Natural killer cell treated with Interleukin-12 subunit alpha and Interleukin-12 subunit beta and Interleukin-15 and Interleukin-18, amount 100 ng/mL, for 72 hours (primary cell): ENCODE measurements around the gene MVK. TPM values are rescaled to one million over a fixed set of nuclear protein-coding genes. Genes with fewer than 3 reads are reported as not detected.

Source experiments
- ATAC-seq, 2 donors: fragments of 150-1000 bp; cut with Tn5 transposase in 1 of 2; sonication (Bioruptor Pico), chemical (Tn5 transposase) in 1 of 2; 2 replicates each; pipeline ENCODE4 v1.10.0; 2021
- DNase-seq: peaks from one replicate; pipeline ENCODE4 v3.0.0; 2022; ENCODE audit warnings: low spot score
- H3K27ac Mint-ChIP-seq, 2 donors: 1 replicate in 1 of 2; 2 replicates in 1 of 2; pipeline ENCODE4 v1.8.0; 2022; ENCODE audit warnings: mixed read lengths in 2 of 2, mild to moderate bottlenecking in 1 of 2, moderate library complexity in 1 of 2
- H3K27me3 Mint-ChIP-seq, 2 donors: 1 replicate in 1 of 2; 2 replicates in 1 of 2; pipeline ENCODE4 v1.8.0; 2022; ENCODE audit warnings: mixed read lengths in 2 of 2
- H3K36me3 Mint-ChIP-seq: one replicate; pipeline ENCODE4 v1.8.0; 2022; ENCODE audit warnings: mixed read lengths
- H3K4me1 Mint-ChIP-seq, 2 donors: 1 replicate in 1 of 2; 2 replicates in 1 of 2; pipeline ENCODE4 v1.8.0; 2022; ENCODE audit warnings: low read depth in 2 of 2, mixed read lengths in 2 of 2, mild to moderate bottlenecking in 1 of 2
- H3K4me3 Mint-ChIP-seq: one replicate; pipeline ENCODE4 v1.8.0; 2022; ENCODE audit warnings: mixed read lengths
- H3K9me3 Mint-ChIP-seq: 2 replicates; pipeline ENCODE4 v1.8.0; 2022; ENCODE audit warnings: mixed read lengths
- total RNA-seq, 2 donors: library from RNA; stranded (reverse); gene quantifications; one replicate each; pipeline ENCODE4 v1.2.3, GENCODE V29; 2022

Gene MVK
- total RNA-seq, 2 donors from 2014 or later, result 23.1 to 27.5 TPM

DNA sequence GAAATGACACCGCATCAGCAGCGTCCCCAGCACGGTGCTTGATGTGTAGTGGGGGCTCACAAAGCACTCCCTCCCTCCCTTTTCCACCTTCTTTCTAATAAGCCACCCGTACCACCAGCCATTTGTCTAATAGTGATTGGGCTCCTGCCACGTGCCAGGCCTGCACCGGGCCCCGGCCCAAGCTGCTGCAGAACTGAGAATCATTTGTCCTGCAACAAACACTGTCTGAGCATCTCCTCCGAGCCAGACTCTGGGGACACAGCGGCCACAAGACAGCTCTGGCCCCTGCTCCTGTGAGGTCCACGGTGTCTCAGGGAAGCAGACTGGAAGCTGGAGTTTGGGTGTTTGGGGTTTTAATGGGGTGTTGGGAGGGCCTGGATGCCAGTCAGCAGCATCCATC lies 43.9 kb downstream of the MVK start:
- DNase-seq (no peak), ATAC-seq (no peak)
- H3K4me3 Mint-ChIP-seq, result no peak overlapping the region
- peaks cover 20 to 27% of the 10 kb centered on the region in 2 donors for H3K27me3 Mint-ChIP-seq
- H3K9me3 Mint-ChIP-seq, result no peaks in the 10 kb centered on the region
- no peak overlapping the region for H3K27ac Mint-ChIP-seq
- H3K36me3 Mint-ChIP-seq, result no peaks in the 10 kb centered on the region
- peaks cover 0 to 9% of the 10 kb centered on the region in 2 donors for H3K4me1 Mint-ChIP-seq

- DNase-seq (no peak), ATAC-seq (no peak)
- no peaks in the 10 kb centered on the region for H3K36me3 Mint-ChIP-seq
- H3K27ac Mint-ChIP-seq, result no peak overlapping the region
- H3K9me3 Mint-ChIP-seq, result no peaks in the 10 kb centered on the region
- H3K4me3 Mint-ChIP-seq, result no peak overlapping the region
- H3K27me3 Mint-ChIP-seq, result peaks cover 25 to 27% of the 10 kb centered on the region in 2 donors
- peaks cover 0 to 9% of the 10 kb centered on the region in 2 donors for H3K4me1 Mint-ChIP-seq
Observed at GRCh38 chr12:109618082-109618481, 44.5 kb downstream of the MVK start.

GRCh38 chr12:109619002-109619604 lies 45.5 kb downstream of the MVK start:
- DNase-seq (no peak), ATAC-seq (no peak)
- no peaks in the 10 kb centered on the region for H3K36me3 Mint-ChIP-seq
- H3K9me3 Mint-ChIP-seq, result no peaks in the 10 kb centered on the region
- no peak overlapping the region for H3K27ac Mint-ChIP-seq
- H3K27me3 Mint-ChIP-seq, result peaks cover 27% of the 10 kb centered on the region in 2 donors
- H3K4me1 Mint-ChIP-seq, result peaks cover 0 to 9% of the 10 kb centered on the region in 2 donors
- H3K4me3 Mint-ChIP-seq, result no peak overlapping the region

DNA sequence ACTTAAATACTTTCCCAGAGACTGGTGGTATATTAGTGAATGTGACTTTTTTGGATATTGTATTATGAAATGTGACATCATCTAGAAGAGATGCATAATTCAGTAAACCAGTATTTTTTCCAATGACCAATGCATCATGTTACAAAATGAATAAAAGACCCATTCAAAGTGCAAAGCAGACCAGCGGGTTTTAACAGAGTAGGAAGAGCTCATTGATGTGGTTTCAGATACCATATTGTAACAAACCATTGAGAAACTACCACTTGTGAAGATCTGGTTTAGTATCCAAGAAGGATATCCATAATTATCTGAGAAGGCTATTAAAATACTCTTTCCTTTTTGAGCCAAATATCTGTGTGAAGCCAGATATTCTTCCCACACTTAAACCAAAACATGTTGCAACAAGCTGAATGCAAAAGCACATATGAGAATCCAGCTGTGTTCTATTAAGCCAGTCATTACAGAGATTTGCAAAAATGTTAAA lies 47.7 kb downstream of the MVK start:
- ATAC-seq, result no peak
- peaks cover 0 to 9% of the 10 kb centered on the region in 2 donors for H3K4me1 Mint-ChIP-seq
- no peak overlapping the region for H3K4me3 Mint-ChIP-seq
- H3K27ac Mint-ChIP-seq, result no peak overlapping the region
- DNase-seq, result no peak
- H3K27me3 Mint-ChIP-seq, result peaks cover 15 to 27% of the 10 kb centered on the region in 2 donors
- no peaks in the 10 kb centered on the region for H3K9me3 Mint-ChIP-seq
- no peaks in the 10 kb centered on the region for H3K36me3 Mint-ChIP-seq

DNA sequence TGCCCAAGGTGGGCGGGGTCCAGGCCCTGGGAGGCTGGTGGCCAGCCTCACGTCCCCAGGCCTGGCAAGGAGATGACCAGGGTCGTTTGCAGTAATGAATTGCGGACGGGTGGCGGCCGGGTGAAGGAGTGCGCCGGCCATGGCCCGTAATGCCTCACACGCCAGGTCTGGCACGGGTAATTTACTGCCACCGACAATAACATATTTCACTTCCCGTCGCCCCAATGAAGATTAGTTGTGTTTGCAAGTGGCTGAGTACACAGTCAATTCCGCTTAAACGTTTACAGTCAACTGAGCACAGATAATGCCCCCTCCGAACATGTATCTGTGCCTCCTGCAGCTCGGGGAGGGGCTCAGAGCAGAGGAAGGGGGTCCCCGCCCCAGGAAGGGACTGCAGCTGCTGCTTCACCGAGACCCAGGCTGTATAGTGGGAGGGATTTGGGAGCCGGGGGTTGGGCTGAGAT lies 48.3 kb downstream of the MVK start:
- no peak overlapping the region for H3K4me3 Mint-ChIP-seq
- ATAC-seq, result no peak

GRCh38 chr12:109624467-109624866 lies 50.9 kb downstream of the MVK start:
- Mint-ChIP-seq H3K4me1 (peaks cover 0 to 9% of the 10 kb centered on the region in 2 donors), H3K9me3 (no peaks in the 10 kb centered on the region), H3K36me3 (no peaks in the 10 kb centered on the region), H3K4me3 (no peak overlapping the region), H3K27me3 (peaks cover 13 to 42% of the 10 kb centered on the region in 2 donors), H3K27ac (no peak overlapping the region)
- ATAC-seq (peak in 1 of 2 donors; percentile 16), DNase-seq (no peak)

More for the DNA sequence above, 48.3 kb downstream of the MVK start:
- peaks cover 0 to 9% of the 10 kb centered on the region in 2 donors for H3K4me1 Mint-ChIP-seq
- no peak for DNase-seq
- no peak overlapping the region for H3K27ac Mint-ChIP-seq
- H3K27me3 Mint-ChIP-seq, result peaks cover 13 to 32% of the 10 kb centered on the region in 2 donors
- H3K9me3 Mint-ChIP-seq, result no peaks in the 10 kb centered on the region
- no peaks in the 10 kb centered on the region for H3K36me3 Mint-ChIP-seq

DNA sequence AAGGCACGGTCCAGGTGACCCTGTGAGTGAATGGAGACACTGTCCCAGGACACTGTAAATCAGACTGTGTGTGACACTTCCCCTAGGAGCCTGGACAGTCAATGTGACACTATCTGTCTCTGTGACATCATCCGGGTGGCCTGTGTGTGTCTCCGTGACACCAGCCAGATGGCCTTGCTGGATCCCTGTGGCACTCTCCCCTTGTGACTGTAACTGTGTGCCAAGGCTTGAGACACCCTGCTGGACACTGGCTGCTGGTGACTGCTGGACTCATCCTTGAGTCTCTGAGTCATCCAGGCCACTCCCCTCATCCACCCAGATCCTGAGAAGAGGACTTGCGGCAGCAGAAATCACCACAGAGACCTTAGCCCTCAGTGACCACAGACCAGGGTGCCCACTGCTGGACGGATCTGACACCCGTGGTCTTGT lies 51.6 kb downstream of the MVK start:
- ATAC-seq (no peak), DNase-seq (no peak)
- peaks cover 0 to 9% of the 10 kb centered on the region in 2 donors for H3K4me1 Mint-ChIP-seq
- peaks cover 12 to 42% of the 10 kb centered on the region in 2 donors for H3K27me3 Mint-ChIP-seq
- no peak overlapping the region for H3K4me3 Mint-ChIP-seq
- H3K36me3 Mint-ChIP-seq, result no peaks in the 10 kb centered on the region
- H3K9me3 Mint-ChIP-seq, result no peaks in the 10 kb centered on the region
- H3K27ac Mint-ChIP-seq, result no peak overlapping the region

- Mint-ChIP-seq H3K27ac (no peak overlapping the region), H3K36me3 (no peaks in the 10 kb centered on the region), H3K4me1 (peaks cover 0 to 9% of the 10 kb centered on the region in 2 donors), H3K4me3 (no peak overlapping the region), H3K9me3 (no peaks in the 10 kb centered on the region), H3K27me3 (peaks cover 15 to 43% of the 10 kb centered on the region in 2 donors)
- no peak for ATAC-seq
- DNase-seq, result no peak
Observed at GRCh38 chr12:109625749-109626377, 52.3 kb downstream of the MVK start.

- ATAC-seq (no peak), DNase-seq (no peak)
- H3K27ac Mint-ChIP-seq, result no peak overlapping the region
- H3K4me3 Mint-ChIP-seq, result no peak overlapping the region
- peaks cover 10 to 36% of the 10 kb centered on the region in 2 donors for H3K27me3 Mint-ChIP-seq
- peaks cover 0 to 4% of the 10 kb centered on the region in 2 donors for H3K4me1 Mint-ChIP-seq
- H3K36me3 Mint-ChIP-seq, result no peaks in the 10 kb centered on the region
- H3K9me3 Mint-ChIP-seq, result no peaks in the 10 kb centered on the region
Observed at GRCh38 chr12:109626378-109627115, 53.0 kb downstream of the MVK start.

- H3K27ac Mint-ChIP-seq, result no peak overlapping the region
- DNase-seq (no peak), ATAC-seq (no peak)
- H3K36me3 Mint-ChIP-seq, result no peaks in the 10 kb centered on the region
- peaks cover 10 to 32% of the 10 kb centered on the region in 2 donors for H3K27me3 Mint-ChIP-seq
- no peak overlapping the region for H3K4me3 Mint-ChIP-seq
- H3K4me1 Mint-ChIP-seq, result no peaks in the 10 kb centered on the region
- H3K9me3 Mint-ChIP-seq, result no peaks in the 10 kb centered on the region
Observed at GRCh38 chr12:109627633-109628032, 54.0 kb downstream of the MVK start.

- no peak for ATAC-seq
- H3K27me3 Mint-ChIP-seq, result peaks cover 10 to 26% of the 10 kb centered on the region in 2 donors
Observed at GRCh38 chr12:109630107-109630506, 56.5 kb downstream of the MVK start.

DNA sequence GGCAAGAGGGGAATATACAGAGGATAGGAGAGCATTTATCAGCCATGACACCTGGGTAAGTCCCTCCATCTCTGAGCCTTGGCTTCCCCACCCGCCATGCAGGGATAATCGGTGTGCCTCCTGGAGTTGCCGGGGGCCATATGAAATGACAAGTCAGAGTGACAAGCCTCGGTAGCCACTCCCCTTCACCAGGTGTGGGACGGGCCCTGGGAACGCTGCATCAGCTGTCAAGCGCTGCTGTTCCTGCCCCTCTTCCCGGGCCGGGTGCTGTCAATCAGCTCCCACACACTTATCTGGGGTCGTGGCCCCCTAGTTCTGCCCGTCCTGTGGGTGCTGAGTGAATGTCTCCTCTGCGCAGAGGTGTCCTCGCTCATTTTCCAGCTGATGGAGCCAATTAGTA lies 57.2 kb downstream of the MVK start:
- Mint-ChIP-seq H3K27ac (no peak overlapping the region), H3K27me3 (peaks cover 10 to 26% of the 10 kb centered on the region in 2 donors), H3K9me3 (no peaks in the 10 kb centered on the region), H3K4me1 (peaks cover 0 to 5% of the 10 kb centered on the region in 2 donors), H3K36me3 (peaks cover 6% of the 10 kb centered on the region), H3K4me3 (no peak overlapping the region)
- no peak for DNase-seq
- ATAC-seq, result no peak

More at GRCh38 chr12:109630107-109630506, 56.5 kb downstream of the MVK start:
- no peak overlapping the region for H3K27ac Mint-ChIP-seq
- no peaks in the 10 kb centered on the region for H3K9me3 Mint-ChIP-seq
- DNase-seq, result no peak
- peaks cover 6% of the 10 kb centered on the region for H3K36me3 Mint-ChIP-seq
- H3K4me3 Mint-ChIP-seq, result no peak overlapping the region
- peaks cover 0 to 5% of the 10 kb centered on the region in 2 donors for H3K4me1 Mint-ChIP-seq

DNA sequence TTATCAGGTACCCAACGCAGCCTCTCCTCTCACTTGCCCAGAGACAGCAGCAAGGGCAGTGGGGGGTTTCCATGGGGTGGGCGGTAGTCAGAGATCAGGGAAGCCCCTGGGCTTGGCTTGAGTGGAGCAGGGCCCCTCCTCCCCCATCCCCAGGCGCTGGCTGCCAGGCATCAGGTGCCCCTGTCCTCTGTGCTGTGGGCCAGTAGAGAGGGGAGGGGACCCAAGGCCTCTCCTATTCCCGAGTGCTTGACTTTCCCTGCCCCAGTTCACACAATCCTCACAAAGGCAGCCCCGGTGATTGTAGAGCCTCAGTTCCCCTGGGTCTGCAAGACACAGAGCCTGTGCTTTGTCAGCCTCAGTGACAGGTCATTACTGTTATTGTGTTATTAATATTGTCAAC lies 57.7 kb downstream of the MVK start:
- no peak overlapping the region for H3K27ac Mint-ChIP-seq
- DNase-seq (no peak), ATAC-seq (no peak)
- H3K4me3 Mint-ChIP-seq, result no peak overlapping the region
- peaks cover 10 to 26% of the 10 kb centered on the region in 2 donors for H3K27me3 Mint-ChIP-seq
- peaks cover 0 to 5% of the 10 kb centered on the region in 2 donors for H3K4me1 Mint-ChIP-seq
- H3K36me3 Mint-ChIP-seq, result peaks cover 6% of the 10 kb centered on the region
- no peaks in the 10 kb centered on the region for H3K9me3 Mint-ChIP-seq

- Mint-ChIP-seq H3K4me3 (no peak overlapping the region), H3K9me3 (no peaks in the 10 kb centered on the region), H3K27ac (no peak overlapping the region), H3K36me3 (peaks cover 6% of the 10 kb centered on the region), H3K4me1 (peaks cover 0 to 5% of the 10 kb centered on the region in 2 donors), H3K27me3 (peaks cover 10 to 23% of the 10 kb centered on the region in 2 donors)
- ATAC-seq (no peak), DNase-seq (no peak)
Observed at GRCh38 chr12:109631751-109632150, 58.2 kb downstream of the MVK start.
